ENCODE results near the gene TNFRSF1A.

DNA sequence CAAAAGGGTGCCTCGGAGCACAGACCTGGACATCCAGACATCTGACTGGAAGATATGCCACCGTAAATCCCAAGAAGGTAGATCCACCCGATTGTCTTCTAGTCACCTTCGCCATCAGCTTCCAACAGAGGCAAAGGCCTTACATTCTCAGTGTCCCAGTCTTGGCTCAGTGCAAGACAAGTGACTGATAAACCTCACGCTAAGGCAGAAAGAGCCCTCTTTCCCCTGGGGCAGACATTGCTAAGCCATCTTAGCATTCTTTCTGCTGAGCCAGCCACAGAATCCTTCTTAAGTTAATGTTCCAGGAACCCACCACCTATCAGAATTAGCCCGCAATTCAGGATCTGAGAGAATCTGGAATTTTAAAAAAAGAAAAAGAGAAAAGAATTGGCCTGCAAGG, 35.7 kb downstream of the TNFRSF1A start:
- no peak for TF ChIP-seq NR2C1 (IDR thresholded peaks at IDR 0.05)
- no peak for TF ChIP-seq NR2C1 (tag; IDR thresholded peaks at IDR 0.05)
- TF ChIP-seq, protein P1, sequence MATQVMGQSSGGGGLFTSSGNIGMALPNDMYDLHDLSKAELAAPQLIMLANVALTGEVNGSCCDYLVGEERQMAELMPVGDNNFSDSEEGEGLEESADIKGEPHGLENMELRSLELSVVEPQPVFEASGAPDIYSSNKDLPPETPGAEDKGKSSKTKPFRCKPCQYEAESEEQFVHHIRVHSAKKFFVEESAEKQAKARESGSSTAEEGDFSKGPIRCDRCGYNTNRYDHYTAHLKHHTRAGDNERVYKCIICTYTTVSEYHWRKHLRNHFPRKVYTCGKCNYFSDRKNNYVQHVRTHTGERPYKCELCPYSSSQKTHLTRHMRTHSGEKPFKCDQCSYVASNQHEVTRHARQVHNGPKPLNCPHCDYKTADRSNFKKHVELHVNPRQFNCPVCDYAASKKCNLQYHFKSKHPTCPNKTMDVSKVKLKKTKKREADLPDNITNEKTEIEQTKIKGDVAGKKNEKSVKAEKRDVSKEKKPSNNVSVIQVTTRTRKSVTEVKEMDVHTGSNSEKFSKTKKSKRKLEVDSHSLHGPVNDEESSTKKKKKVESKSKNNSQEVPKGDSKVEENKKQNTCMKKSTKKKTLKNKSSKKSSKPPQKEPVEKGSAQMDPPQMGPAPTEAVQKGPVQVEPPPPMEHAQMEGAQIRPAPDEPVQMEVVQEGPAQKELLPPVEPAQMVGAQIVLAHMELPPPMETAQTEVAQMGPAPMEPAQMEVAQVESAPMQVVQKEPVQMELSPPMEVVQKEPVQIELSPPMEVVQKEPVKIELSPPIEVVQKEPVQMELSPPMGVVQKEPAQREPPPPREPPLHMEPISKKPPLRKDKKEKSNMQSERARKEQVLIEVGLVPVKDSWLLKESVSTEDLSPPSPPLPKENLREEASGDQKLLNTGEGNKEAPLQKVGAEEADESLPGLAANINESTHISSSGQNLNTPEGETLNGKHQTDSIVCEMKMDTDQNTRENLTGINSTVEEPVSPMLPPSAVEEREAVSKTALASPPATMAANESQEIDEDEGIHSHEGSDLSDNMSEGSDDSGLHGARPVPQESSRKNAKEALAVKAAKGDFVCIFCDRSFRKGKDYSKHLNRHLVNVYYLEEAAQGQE (IDR thresholded peaks at IDR 0.05; ENCODE audit: borderline replicate concordance), result no peak
- TF ChIP-seq, protein P1 (CRISPR knock-in tag; IDR thresholded peaks at IDR 0.05; ENCODE audit: low read depth), result no peak
- no peak for TF ChIP-seq ZBTB8A (IDR thresholded peaks at IDR 0.05; ENCODE audit: partially characterized antibody)
- TF ChIP-seq HNRNPK (IDR thresholded peaks at IDR 0.05; ENCODE audit: low read depth, low read length, poor library complexity, severe bottlenecking), result no peak
- TF ChIP-seq, protein P2, sequence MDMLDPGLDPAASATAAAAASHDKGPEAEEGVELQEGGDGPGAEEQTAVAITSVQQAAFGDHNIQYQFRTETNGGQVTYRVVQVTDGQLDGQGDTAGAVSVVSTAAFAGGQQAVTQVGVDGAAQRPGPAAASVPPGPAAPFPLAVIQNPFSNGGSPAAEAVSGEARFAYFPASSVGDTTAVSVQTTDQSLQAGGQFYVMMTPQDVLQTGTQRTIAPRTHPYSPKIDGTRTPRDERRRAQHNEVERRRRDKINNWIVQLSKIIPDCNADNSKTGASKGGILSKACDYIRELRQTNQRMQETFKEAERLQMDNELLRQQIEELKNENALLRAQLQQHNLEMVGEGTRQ (CRISPR knock-in tag; IDR thresholded peaks at IDR 0.05), result no peak
- no peak for TF ChIP-seq CXXC5 (CRISPR knock-in tag; IDR thresholded peaks at IDR 0.05)
- TF ChIP-seq RAD21 (CRISPR knock-in tag; conservative IDR thresholded peaks at IDR 0.05 in 1 of 2, IDR thresholded peaks at IDR 0.05 in 1 of 2), result no peak
- TF ChIP-seq, protein P3, sequence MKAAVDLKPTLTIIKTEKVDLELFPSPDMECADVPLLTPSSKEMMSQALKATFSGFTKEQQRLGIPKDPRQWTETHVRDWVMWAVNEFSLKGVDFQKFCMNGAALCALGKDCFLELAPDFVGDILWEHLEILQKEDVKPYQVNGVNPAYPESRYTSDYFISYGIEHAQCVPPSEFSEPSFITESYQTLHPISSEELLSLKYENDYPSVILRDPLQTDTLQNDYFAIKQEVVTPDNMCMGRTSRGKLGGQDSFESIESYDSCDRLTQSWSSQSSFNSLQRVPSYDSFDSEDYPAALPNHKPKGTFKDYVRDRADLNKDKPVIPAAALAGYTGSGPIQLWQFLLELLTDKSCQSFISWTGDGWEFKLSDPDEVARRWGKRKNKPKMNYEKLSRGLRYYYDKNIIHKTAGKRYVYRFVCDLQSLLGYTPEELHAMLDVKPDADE (conservative IDR thresholded peaks at IDR 0.05; ENCODE audit: control insufficient read depth, low read depth, low read length), result no peak
- TF ChIP-seq, protein P4, sequence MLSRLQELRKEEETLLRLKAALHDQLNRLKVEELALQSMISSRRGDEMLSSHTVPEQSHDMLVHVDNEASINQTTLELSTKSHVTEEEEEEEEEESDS (CRISPR knock-in tag; IDR thresholded peaks at IDR 0.05), result no peak
- no peak for TF ChIP-seq POLR2A (conservative IDR thresholded peaks at IDR 0.05)
- TF ChIP-seq FOSL1 (tag; conservative IDR thresholded peaks at IDR 0.05), result no peak
- TF ChIP-seq, protein P5, sequence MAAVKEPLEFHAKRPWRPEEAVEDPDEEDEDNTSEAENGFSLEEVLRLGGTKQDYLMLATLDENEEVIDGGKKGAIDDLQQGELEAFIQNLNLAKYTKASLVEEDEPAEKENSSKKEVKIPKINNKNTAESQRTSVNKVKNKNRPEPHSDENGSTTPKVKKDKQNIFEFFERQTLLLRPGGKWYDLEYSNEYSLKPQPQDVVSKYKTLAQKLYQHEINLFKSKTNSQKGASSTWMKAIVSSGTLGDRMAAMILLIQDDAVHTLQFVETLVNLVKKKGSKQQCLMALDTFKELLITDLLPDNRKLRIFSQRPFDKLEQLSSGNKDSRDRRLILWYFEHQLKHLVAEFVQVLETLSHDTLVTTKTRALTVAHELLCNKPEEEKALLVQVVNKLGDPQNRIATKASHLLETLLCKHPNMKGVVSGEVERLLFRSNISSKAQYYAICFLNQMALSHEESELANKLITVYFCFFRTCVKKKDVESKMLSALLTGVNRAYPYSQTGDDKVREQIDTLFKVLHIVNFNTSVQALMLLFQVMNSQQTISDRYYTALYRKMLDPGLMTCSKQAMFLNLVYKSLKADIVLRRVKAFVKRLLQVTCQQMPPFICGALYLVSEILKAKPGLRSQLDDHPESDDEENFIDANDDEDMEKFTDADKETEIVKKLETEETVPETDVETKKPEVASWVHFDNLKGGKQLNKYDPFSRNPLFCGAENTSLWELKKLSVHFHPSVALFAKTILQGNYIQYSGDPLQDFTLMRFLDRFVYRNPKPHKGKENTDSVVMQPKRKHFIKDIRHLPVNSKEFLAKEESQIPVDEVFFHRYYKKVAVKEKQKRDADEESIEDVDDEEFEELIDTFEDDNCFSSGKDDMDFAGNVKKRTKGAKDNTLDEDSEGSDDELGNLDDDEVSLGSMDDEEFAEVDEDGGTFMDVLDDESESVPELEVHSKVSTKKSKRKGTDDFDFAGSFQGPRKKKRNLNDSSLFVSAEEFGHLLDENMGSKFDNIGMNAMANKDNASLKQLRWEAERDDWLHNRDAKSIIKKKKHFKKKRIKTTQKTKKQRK (IDR thresholded peaks at IDR 0.05; ENCODE audit: borderline replicate concordance, low read depth, low read length), result no peak
- TF ChIP-seq, protein P6, sequence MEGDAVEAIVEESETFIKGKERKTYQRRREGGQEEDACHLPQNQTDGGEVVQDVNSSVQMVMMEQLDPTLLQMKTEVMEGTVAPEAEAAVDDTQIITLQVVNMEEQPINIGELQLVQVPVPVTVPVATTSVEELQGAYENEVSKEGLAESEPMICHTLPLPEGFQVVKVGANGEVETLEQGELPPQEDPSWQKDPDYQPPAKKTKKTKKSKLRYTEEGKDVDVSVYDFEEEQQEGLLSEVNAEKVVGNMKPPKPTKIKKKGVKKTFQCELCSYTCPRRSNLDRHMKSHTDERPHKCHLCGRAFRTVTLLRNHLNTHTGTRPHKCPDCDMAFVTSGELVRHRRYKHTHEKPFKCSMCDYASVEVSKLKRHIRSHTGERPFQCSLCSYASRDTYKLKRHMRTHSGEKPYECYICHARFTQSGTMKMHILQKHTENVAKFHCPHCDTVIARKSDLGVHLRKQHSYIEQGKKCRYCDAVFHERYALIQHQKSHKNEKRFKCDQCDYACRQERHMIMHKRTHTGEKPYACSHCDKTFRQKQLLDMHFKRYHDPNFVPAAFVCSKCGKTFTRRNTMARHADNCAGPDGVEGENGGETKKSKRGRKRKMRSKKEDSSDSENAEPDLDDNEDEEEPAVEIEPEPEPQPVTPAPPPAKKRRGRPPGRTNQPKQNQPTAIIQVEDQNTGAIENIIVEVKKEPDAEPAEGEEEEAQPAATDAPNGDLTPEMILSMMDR (IDR thresholded peaks at IDR 0.05 in 2 of 3, conservative IDR thresholded peaks at IDR 0.05 in 1 of 3; ENCODE audit: insufficient read depth in 2 of 3, low read depth in 1 of 3, low read length in 3 of 3), result no peak

All from K562 (cell line).